Calu3 (cell line): ENCODE results near the gene MAP3K20. TPM values are rescaled to one million over a fixed set of nuclear protein-coding genes. Genes with fewer than 3 reads are reported as not detected.

Experiments used
- BruUV-seq: library from RNA; stranded (reverse); fragments of 400-500 nt; replicated peaks from 2 replicates; lab custom pipeline; 2021; lab: Mats Ljungman, UMichigan
- CTCF ChIA-PET: fragments of 300-600 bp; sonication (Branson Sonifier 250); formaldehyde crosslinking; loops from one replicate; lab custom pipeline; 2022; ENCODE audit warnings: antibody characterized with exemption; lab: Charles Lee
- DNase-seq: peaks from one replicate; pipeline ENCODE4 v3.0.0; 2022
- H3K27ac Mint-ChIP-seq: one replicate; pipeline ENCODE4 v1.8.0; 2022; ENCODE audit warnings: mixed read lengths; ENCODE audit not compliant: unreplicated experiment
- H3K27me3 Mint-ChIP-seq: one replicate; pipeline ENCODE4 v1.8.0; 2022; ENCODE audit warnings: mixed read lengths; ENCODE audit not compliant: unreplicated experiment
- H3K36me3 Mint-ChIP-seq: one replicate; pipeline ENCODE4 v1.8.0; 2022; ENCODE audit warnings: mild to moderate bottlenecking, moderate library complexity, mixed read lengths; ENCODE audit not compliant: insufficient read depth, unreplicated experiment
- H3K4me1 Mint-ChIP-seq: one replicate; pipeline ENCODE4 v1.8.0; 2022; ENCODE audit warnings: mild to moderate bottlenecking, low read depth, mixed read lengths; ENCODE audit not compliant: unreplicated experiment
- H3K4me3 Mint-ChIP-seq: one replicate; pipeline ENCODE4 v1.8.0; 2022; ENCODE audit warnings: mild to moderate bottlenecking, low read depth, moderate library complexity, mixed read lengths; ENCODE audit not compliant: unreplicated experiment
- H3K9me3 Mint-ChIP-seq: one replicate; pipeline ENCODE4 v1.8.0; 2022; ENCODE audit warnings: low read depth, mixed read lengths; ENCODE audit not compliant: unreplicated experiment
- intact Hi-C: fragments of 100-400 bp; cut with micrococcal nuclease; formaldehyde crosslinking; loops from one replicate; pipeline ENCODE4 v1.10.0; 2022; ENCODE audit not compliant: unreplicated experiment
- total RNA-seq: library from RNA; stranded (reverse); gene quantifications from 2 replicates; pipeline ENCODE4 v1.2.3, GENCODE V29; 2022
- TF ChIP-seq, protein P1 (sequence below): fragments of 200-600 bp; IDR thresholded peaks from one replicate; pipeline ENCODE4 v1.8.0; 2022; ENCODE audit warnings: antibody characterized with exemption; ENCODE audit not compliant: unreplicated experiment

The MAP3K20 gene
- total RNA-seq, 1 experiment from 2014 or later, result 37.0 TPM

DNA sequence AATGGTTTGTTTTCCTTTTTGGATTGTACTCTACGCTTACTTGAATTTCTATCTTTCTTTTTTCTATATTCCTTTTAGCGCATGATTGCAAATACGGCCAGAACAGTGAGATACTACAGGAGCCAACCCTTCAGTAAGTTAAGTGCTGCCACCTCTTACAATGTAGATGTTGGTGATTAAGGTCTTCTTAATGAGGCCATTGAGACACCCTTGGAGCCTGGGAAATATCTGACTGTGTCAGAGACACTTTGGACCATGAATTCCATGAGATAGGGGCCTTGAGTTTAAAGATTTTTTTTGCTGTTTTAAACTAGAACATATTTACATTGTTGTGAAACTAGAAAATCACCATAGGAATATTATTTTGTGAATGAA is 27.1 kb upstream of the MAP3K20 start:
- H3K27me3 Mint-ChIP-seq, result no peaks in the 10 kb centered on the region
- intact Hi-C loops, result no loop called here
- H3K4me1 Mint-ChIP-seq, result peaks cover 71% of the 10 kb centered on the region
- BruUV-seq, result TSS peak; percentile 61
- no peak for DNase-seq
- H3K9me3 Mint-ChIP-seq, result no peaks in the 10 kb centered on the region
- H3K36me3 Mint-ChIP-seq, result peaks cover 12% of the 10 kb centered on the region
- TF ChIP-seq, protein P1, sequence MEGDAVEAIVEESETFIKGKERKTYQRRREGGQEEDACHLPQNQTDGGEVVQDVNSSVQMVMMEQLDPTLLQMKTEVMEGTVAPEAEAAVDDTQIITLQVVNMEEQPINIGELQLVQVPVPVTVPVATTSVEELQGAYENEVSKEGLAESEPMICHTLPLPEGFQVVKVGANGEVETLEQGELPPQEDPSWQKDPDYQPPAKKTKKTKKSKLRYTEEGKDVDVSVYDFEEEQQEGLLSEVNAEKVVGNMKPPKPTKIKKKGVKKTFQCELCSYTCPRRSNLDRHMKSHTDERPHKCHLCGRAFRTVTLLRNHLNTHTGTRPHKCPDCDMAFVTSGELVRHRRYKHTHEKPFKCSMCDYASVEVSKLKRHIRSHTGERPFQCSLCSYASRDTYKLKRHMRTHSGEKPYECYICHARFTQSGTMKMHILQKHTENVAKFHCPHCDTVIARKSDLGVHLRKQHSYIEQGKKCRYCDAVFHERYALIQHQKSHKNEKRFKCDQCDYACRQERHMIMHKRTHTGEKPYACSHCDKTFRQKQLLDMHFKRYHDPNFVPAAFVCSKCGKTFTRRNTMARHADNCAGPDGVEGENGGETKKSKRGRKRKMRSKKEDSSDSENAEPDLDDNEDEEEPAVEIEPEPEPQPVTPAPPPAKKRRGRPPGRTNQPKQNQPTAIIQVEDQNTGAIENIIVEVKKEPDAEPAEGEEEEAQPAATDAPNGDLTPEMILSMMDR, result no peak
- peak overlapping the region; percentile 95 for H3K27ac Mint-ChIP-seq
- peak overlapping the region; percentile 56 for H3K4me3 Mint-ChIP-seq
- CTCF ChIA-PET, result interaction anchor here (1.0 kb wide), 2 partner anchors 13 to 21 kb away, joined by 3 read pairs; no protein-coding TSS in a partner anchor

DNA sequence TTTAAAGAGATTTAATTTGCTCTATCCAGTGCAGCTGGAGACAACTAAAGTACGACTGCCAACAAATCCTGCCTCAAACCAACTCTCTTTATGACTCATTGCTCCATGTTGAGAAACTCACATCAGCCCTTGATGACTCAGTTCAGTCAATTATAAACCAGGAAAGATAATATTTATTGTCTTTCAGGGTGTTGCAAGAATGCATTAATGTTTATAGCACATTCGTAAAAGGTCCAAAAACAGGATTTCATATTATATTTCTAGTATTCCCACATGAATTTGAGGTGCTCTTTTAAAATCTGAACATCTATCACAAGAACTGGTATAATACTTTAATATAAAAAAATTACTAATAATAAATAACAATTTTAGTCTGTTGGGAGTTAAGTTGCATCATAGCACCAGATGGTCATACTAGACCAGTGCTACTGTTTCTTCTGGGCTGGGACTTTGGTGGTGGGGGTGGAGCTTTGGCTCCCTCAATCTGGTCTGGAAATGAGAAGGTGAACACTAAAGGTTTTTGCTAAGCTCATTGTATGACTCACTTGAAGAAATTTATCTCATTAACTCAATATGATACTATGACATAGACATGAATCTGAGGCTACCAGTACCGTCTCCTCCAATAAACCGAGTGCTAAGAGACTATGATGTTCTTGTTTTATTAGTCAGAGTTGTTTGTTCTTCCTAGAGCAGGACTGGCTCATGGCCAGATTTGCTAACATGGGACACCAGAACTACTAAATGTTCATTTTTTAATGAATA is 26.6 kb upstream of the MAP3K20 start:
- Mint-ChIP-seq H3K9me3 (no peaks in the 10 kb centered on the region), H3K4me3 (peak overlapping the region; percentile 56), H3K27me3 (no peaks in the 10 kb centered on the region), H3K27ac (peak overlapping the region; percentile 95), H3K4me1 (peaks cover 77% of the 10 kb centered on the region), H3K36me3 (peaks cover 12% of the 10 kb centered on the region)
- TF ChIP-seq, protein P1, result no peak
- CTCF ChIA-PET, result interaction anchor here (0.6 to 1.0 kb wide), 3 partner anchors 13 to 192 kb away, joined by 3 to 7 read pairs (median 3); no protein-coding TSS in a partner anchor
- no TSS peak for BruUV-seq
- intact Hi-C loops, result no loop called here
- peak; percentile 83 for DNase-seq

DNA sequence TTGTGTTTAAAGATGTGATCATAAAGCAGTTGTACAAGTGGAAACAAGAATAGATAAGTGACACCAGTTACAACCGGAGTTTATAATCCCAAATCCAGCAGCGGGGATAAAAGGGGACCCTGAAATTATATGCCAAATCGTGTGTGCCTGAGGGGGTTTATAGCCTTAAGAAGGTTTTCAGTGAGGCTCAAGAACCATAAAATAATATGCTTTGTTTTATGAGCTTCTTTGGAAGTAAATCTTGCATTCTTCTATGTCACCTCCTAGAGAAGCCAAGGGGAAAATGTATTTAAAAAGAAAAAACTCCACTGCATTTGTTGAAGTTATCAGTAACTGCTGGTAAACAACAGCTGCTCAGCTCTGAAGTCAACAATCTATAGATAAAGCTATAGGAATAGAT is 25.8 kb upstream of the MAP3K20 start:
- peak overlapping the region; percentile 95 for H3K27ac Mint-ChIP-seq
- no TSS peak for BruUV-seq
- no peak for DNase-seq
- TF ChIP-seq, protein P1, result no peak
- peak overlapping the region; percentile 56 for H3K4me3 Mint-ChIP-seq
- H3K27me3 Mint-ChIP-seq, result no peaks in the 10 kb centered on the region
- peaks cover 12% of the 10 kb centered on the region for H3K36me3 Mint-ChIP-seq
- H3K4me1 Mint-ChIP-seq, result peaks cover 80% of the 10 kb centered on the region
- H3K9me3 Mint-ChIP-seq, result no peaks in the 10 kb centered on the region
- intact Hi-C loops, result no loop called here
- CTCF ChIA-PET, result no interaction called here

DNA sequence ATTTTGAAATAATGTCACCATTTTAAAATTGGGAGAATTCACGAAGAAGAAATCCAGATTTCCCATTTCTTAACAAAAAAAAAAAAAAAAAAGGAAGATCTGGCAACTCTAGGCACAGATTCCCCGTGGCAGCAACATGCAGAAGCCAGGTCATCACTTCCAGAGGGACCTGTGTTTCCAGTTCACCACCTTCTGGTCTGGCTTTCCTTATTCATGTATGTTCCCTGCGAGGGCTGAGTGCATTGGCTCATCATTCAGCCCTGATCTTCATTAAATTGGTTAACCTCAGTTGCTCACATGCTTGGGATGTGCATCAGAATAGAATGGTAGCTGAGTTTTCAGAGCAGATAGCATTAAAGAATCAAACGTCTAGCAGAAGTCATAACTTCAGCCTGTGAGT is 25.0 kb upstream of the MAP3K20 start:
- peaks cover 12% of the 10 kb centered on the region for H3K36me3 Mint-ChIP-seq

More for the DNA sequence above, 25.0 kb upstream of the MAP3K20 start:
- BruUV-seq, result no TSS peak
- CTCF ChIA-PET, result no interaction called here
- no peak for DNase-seq
- intact Hi-C loops, result no loop called here
- Mint-ChIP-seq H3K4me3 (no peak overlapping the region), H3K9me3 (no peaks in the 10 kb centered on the region), H3K27ac (peak overlapping the region; percentile 95), H3K27me3 (no peaks in the 10 kb centered on the region), H3K4me1 (peaks cover 80% of the 10 kb centered on the region)
- TF ChIP-seq, protein P1, result no peak
